HG02759 (cell line): ENCODE data around the gene RADIL.
"Not testable (repeated sequence)": the region's sequence is repeated elsewhere in the genome, so short reads cannot be mapped to it uniquely, and the experiment has no call there.

Experiments
- ATAC-seq: cut with Tn5 transposase; IDR thresholded peaks from one replicate; pipeline ENCODE4 v1.9.1; 2021; ENCODE audit warnings: mild to moderate bottlenecking, moderate library complexity; ENCODE audit not compliant: unreplicated experiment

Gene RADIL

DNA sequence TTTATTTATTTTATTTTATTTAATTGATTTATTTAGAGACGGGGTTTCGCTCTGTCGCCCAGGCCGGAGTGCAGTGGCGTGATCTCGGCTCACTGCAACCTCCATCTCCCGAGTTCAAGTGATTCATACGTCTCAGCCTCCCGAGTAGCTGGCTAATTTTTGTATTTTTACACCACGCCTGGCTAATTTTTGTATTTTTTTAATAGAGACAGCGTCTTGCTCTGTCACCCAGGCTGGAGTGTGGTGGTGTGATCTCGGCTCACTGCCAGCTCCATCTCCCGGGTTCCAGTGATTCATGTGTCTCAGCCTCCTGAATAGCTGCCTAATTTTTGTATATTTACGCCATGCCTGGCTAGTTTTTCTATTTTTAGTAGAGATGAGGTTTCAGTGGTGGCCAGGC lies 73.8 kb downstream of the RADIL start:
- ATAC-seq = no peak

DNA sequence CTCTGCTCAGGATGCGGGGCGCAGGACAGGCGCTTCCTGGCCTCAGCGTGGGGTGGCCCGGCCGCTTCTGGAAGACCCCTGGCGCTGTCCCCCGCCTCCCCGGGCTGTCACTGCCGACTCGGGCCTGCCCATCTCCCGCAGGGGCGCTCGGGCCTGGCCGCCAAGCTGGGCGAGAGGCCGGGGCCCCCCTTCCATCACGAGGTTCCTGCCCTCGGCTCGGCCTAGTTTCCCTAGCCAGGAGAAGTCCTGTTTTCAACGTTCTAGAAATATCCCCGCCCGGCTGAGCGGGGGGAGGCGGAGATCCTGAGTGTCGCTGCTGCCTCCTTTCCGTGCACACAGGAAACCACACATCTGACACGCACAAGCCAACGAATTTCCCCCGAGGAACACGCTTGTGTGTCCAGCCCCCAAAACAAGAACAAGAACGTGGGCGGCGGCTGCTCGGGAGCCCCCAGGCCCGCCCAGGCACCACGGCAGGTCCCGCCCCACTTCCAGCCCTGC lies 74.4 kb downstream of the RADIL start:
- no peak for ATAC-seq

DNA sequence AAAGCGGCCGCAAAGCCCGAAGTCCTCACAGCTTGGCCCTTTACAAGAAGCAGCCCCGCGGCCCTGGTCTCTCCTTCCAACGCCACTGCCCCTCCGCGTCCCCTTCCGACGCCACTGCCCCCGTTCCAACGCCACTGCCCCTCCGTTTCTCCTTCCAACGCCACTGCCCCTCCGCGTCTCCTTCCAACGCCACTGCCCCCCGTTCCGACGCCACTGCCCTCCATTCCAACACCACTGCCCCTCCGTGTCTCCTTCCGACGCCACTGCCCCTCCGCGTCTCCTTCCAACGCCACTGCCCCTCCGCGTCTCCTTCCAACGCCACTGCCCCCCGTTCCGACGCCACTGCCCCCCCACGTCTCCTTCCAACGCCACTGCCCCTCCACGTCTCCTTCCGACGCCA lies 75.0 kb downstream of the RADIL start:
- no peak for ATAC-seq

DNA sequence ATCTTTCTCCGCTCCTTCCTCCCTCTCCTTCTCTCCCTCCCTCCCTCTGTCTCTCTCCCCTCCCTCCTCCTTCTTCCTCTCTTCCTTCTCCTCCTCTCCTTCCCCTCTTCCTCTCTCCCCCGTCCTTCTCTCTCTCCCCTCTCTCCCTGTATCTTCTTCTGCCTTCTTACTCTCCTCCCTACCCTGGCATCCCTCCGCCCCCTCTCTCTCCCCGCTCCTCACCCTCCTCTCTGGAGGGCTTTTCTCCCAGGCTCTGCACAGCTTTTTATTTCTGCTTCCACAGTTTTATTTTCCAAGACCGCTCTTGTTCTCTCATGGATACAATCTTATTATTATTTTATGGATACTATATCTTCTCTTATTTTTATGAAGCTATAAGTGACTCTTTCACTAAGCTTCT lies 75.5 kb downstream of the RADIL start:
- no peak for ATAC-seq

DNA sequence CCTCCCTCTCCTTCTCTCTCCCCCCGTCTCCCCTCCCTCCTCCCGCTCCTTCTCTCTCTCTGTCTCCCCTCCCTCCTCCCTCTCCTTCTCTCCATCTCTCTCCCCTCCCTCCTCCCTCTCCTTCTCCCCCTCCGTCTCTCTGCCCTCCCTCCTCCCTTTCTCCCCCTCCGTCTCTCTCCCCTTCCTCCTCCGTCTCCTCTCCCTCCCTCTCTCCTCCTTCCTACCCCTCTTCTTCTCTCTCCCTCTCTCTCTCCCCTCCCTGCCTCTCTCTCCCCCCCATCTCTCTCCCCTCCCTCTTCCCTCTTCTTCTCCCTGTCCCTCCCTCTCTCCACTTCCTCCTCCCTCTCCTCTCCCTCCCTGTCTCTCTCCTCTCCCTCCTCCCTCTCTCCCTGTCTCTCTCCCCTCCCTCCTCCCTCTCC lies 75.9 kb downstream of the RADIL start:
- no peak for ATAC-seq

DNA sequence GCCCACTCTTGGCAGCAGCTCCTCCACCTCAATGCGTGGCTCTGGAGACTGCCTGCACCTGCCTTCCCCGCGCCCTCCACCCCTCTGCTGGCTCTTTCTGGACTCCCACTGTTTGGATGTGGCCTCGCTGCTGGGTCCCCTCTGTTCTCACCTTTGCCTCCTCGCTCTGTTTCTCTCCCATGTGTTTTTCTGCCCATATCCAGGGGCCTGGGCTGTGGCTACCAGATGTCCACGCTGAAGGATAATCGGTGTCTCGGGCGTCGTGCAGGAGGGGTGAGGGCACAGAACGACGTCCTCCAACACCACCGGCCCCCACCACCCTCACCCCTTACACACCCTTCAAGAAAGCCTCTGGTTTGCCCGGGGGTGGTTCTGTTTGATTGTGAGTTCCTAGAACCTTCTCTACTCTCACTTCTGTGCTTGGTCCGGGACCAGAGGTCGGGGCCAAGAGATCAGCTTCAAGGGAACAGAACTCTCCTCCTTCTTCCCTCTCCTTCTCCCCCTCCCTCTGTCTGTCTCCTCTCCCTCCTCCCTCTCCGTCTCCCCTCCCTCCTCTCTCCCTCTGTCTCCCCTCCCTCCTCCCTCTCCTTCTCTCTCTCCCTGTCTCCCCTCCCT lies 76.4 kb downstream of the RADIL start:
- ATAC-seq = no peak

DNA sequence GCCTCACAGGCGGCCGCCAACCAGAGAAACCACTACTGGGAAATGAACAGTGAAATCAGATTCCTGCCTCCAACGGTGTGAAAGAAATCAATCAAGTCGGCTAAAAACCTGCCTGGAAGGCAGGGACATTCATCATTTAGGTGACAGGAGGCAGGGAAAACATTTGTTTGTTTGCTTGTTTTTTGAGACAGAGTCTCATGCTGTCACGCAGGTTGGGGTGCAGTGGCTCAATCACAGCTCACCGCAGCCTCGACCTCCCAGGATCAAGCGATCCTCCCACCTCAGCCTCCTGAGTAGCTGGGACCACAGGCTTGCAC lies 77.6 kb downstream of the RADIL start:
- no peak for ATAC-seq

DNA sequence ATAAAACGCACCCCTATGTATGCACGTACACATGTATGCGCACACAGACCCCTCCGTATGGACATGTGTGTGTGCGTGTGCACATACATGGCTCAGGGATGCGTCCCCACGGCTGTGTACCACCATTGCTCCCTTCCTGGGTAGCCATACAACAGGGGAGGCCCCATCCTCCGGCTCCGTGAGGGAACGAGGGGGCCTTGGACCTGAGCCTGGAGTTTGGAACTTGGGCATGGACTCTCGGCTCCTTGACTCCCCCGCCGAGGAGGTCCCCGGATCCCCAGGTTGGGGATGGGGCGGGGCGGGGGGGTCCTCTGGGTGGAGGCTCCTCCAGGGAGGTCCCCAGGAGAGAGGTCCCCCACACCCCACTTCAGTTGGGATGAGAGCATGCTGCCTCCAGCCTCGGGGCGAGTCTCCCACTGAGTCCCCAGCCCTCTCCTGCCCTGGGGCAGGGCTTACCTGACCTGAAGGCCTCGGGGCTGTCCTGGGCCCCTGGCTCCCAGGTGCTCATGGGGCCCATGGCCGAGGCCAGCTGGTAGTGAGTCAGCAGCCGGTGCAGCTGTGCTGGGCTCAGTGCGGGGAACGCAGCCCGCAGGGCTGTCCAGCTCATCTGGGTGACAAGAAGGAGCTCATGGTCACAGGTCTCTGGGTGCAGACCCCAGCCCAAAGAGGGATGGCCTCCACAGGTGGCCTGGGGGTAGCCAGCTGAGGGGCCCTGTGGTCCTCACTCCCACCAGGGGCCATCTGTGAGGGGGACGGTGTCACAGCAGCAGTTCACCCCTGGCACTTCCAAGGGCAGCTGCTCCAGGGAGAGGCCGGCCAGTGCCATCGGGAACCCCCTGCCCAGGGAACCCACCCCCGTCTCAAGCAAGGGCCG lies 78.2 kb downstream of the RADIL start:
- ATAC-seq = no peak

DNA sequence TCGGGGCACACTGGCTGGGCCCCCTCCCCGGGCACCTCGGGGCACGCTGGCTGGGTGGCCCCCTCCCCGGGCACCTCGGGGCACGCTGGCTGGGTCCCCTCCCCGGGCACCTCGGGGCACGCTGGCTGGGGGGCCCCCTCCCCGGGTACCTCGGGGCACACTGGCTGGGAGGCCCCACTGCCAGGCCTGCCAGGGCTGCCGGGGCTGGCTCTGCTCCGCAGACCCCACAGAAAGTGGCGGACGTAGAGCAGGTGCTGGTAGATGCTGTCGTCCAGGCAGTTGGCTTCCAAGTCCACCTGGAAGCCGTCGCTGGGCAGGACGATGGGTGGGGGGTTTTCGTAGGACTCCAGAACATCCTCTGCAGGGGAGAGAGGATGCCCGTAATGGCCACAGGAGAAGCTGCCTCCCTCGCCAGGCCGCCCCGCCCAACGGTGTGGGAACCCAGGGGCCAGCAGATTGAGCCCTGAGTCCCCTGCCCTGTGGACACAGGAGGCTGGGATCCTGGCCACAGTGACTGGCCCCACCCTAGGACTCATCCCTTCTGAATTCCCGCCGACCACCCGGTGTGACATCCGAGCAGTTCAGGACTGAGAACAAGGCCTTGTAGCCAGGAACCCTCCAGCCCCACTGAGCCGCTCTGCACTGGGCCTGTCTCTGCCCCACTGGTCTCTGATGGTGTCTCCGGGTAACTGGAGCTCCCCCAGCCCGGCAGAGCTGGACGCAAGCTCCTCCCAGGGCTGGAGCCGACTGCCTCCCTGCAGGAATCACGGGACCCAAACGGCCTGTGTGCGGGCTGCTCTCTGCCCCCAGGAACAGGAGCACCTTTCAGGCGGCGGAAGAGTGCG lies 79.9 kb downstream of the RADIL start:
- no peak for ATAC-seq

DNA sequence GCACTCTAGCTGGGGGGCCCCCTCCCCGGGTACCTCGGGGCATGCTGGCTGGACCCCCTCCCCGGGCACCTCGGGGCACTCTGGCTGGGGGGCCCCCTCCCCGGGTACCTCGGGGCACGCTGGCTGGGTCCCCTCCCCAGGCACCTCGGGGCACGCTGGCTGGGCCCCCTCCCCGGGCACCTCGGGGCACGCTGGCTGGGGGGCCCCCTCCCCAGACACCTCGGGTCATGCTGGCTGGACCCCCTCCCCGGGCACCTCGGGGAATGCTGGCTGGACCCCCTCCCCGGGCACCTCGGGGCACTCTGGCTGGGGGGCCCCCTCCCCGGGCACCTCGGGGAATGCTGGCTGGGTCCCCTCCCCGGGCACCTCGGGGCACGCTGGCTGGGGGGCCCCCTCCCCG lies 80.9 kb downstream of the RADIL start:
- ATAC-seq = not testable (repeated sequence)

DNA sequence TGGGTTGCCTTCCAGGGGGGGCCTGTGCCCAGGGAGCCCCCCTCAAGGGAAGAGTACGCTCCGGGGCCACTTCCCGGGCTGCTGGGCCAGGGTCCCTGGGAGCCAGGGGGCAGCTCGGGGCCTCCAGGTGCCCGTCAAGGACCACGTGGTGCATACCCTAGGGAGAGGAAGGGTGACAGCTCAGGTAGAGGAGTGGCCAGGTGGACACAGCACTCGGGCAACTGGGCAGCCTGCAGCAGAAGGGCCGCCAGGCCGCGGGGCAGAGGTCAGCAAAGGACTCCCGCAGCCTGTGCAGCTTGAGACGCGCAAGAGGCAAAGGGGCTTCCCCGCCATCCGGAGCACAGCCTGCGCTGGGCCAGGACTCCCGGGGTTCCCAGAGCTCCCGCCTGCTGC lies 81.7 kb downstream of the RADIL start:
- no peak for ATAC-seq

DNA sequence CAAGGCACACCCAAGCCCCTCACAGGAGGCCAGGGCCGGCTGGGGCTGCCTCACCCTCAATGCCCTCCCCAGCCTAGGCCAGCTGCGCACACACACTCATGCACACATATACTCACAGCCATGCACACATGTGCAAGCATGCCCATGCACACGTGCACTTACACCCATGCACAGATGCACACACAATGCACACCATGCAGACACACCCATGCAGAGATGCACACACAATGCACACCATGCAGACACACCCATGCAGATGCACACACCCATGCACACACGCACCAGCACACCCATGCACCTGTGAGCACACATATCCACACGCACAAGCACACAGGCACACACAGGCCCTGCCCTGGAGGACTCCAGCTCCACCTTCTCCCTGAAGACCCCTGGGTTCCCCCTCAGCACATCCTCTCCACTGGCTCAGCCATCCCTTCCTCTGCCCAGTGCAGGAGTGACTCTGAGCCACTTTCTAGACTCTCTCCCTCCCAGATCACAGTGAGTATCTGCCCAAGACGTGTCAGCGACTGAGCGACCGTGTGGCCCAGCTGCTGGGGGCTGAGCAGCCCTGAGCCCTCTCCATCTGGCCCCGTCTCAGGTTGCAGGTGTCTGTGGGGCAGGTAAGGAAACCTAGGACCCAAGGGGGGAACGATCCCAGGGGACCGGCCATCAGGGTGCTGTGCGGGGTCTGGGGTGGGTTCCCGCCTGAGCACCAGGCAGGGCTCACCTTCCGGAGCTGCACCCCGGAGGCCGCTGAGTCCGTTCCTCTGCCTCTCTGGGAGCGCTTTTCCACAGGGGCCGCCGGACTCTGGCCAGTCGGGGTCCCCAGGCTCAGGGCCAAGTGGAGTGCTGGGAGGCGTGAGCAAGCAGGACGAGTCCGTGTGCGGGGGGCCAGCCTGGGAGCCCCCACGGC lies 82.3 kb downstream of the RADIL start:
- no peak for ATAC-seq

DNA sequence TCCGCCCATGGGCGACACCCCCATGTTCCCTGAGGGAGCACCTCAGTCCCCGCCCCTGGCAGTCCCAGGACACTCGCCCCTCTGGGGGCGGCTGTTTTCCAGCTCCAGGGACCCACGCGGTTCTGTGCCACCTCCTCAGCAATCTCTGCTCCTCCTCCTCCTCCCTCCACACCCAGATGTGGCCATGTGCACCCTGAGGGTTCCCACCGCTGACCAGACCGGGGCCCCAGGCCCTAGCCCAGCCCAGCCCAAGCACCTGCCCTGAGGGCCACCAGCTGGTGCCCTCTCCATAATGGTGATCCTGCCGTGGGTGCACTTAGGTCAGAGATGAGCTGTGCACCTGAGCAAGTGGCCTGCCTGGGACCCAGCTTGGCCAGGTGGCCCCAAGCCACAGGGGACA lies 83.0 kb downstream of the RADIL start:
- ATAC-seq = no peak

DNA sequence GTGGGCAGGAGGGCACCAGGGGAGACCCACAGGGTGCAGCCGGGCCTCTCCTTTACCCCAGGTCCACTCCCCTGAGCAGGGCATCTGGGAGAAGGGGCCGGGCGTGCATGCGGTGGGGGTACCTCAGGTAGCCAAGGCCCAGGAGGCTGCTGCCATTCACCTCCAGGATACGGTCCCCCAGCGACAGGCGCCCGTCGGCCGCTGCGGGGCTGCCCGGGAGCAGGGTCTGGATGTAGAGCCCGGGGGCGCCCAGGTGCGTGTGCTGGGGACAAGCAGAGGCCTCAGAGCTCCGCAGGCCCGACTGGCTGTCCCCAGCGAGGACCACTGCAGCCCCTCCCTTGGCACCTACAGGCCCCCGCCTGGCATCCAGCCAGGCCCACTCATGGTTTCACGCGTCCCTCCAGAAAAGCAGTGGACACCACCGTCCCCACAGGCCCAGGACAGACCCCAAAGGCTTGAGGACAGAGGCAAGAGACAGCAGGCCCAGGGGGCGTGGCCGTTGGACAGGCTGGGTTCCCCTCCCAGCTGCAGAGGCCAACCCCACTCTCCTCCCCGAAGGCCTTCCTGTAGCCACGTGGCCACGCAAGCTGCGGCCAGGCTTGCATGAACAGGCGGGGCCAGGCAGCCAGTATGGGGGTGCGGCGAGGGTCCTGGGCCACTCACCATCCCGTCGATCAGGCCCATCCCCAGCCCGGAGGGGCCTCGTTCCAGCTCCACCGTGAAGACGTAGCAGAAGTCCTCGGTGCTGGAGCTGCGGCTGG lies 83.8 kb downstream of the RADIL start:
- ATAC-seq = no peak

DNA sequence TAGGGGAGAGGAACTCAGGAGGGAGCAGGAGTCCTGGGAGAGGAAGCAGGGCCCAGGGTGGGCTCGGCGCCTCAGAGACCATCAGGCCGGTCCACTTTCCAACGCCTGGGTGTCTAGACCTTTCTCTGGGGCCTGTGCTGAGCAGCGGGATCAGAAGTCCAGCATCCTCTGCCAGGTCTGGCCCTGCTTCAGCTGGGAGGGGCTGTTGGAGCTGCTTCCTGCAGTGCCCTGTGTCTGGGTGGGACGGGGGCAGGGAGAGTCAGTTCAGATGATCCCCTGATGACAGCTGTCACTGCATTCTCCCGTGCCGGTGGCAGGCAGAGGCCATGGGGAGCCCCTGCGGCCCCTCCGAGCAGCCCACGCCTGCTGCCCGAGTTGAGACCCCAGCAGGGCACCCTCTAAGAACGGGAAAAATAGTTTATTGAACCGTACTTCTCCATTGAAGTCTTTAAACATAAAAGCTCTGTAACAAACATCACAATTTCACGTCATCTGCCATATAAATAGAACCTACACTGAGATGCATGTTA lies 84.7 kb downstream of the RADIL start:
- ATAC-seq = no peak

DNA sequence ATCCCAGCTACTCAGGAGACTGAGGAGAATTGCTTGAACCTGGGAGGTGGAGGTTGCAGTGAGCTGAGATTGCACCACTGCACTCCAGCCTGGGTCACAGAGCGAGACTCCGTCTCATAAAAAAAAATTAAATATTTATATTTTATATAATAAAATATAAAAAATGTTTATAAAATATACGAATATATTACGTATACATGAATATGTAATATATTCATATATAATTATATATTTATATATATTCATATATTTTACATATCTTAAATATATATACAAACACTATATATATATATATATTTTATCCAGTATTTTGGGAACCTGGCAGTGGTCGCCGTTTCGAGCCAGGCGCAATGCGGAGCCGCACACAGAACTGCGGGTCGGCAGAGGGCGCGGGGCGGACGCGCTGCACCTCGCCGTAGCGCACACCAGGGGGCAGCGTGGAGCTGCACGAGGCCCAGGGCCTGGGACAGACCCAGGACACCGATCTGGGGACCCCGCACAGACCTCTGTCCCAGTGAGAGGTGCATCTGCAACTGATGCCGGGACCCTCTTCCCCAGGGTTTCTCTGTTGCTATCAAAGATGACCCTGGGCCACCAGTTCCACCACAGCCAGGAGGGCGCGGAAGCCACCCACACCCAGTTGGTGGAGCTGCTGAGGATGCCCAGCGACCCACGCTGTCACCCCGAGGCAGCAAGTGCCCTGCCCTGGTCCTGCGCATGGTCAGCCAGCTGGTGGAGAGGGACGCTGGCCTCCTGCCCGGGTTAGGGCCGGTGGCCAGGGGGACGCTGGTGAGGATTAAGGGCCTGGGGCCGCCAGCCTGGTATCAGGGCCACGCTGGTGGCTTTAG lies 85.4 kb downstream of the RADIL start:
- ATAC-seq = no peak

DNA sequence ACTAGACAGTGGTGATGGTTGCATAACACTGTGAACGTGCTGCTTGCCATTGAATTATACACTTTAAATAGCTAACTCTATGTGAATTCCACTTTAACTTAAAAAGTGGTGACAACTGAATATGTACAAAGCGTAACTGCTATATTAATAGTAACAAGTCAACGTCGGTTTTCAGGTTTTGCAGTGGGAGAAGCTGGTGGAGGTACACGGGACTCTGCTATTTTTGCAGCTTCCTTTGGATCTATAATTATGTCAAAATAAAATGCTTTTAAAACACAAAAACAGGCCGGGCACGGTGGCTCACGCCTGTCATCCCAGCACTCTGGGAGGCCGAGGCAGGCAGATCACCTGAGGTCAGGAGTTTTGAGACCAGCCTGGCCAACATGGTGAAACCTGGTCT lies 87.1 kb downstream of the RADIL start:
- ATAC-seq = no peak

DNA sequence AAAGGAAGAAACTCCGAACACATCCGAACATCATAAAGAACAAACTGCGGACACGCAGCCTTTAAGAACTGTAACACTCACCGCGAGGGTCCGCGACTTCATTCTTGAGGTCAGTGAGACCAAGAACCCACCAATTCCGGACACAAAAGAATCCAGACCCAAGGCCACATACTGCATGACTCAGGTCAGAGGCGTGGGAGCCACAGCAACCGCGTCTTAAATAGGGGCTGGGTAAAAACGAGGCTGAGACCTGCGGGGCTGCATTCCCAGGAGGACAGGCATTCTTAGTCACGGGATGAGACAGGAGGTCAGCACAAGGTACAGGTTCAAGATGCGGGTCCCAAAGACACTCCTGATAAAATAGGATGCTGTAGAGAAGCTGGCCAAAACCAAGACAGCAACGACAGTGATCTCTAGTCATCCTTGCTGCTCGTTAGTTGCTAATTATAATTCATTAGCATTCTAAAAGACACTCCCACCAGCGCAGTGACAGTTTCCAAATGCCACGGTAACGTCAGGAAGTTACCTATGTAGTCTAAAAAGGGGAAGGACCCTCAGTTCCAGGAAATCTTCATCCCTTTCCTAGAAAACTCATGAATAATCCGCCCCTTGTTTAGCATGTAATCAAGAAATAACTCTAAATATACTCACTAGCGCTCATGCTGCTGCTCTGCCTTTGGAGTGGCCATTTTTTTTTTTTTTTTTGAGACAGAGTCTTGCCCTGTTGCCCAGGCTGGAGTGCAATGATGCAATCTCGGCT lies 88.7 kb downstream of the RADIL start:
- ATAC-seq = no peak
